Measurements from ENCODE around the gene MRI1. TPM values are rescaled to one million over a fixed set of nuclear protein-coding genes. Genes with fewer than 3 reads are reported as not detected.
A peak's percentile ranks its signal among the peaks of the same experiment; 100 is the strongest.

Gene MRI1
- total RNA-seq, result 25.9 and 32.6 TPM in 2 replicates

- peak within 1 kb of the TSS; percentile 89 for H3K4me3 ChIP-seq (ENCODE audit: low read depth, low read length)
- no peaks in the 10 kb centered on the region for H3K27me3 ChIP-seq (ENCODE audit: control insufficient read depth, insufficient read depth, low read length)
- H3K36me3 ChIP-seq (ENCODE audit: control insufficient read depth, insufficient read depth, low read length), result peaks cover 3% of the 10 kb centered on the region
- TF ChIP-seq, protein P1, sequence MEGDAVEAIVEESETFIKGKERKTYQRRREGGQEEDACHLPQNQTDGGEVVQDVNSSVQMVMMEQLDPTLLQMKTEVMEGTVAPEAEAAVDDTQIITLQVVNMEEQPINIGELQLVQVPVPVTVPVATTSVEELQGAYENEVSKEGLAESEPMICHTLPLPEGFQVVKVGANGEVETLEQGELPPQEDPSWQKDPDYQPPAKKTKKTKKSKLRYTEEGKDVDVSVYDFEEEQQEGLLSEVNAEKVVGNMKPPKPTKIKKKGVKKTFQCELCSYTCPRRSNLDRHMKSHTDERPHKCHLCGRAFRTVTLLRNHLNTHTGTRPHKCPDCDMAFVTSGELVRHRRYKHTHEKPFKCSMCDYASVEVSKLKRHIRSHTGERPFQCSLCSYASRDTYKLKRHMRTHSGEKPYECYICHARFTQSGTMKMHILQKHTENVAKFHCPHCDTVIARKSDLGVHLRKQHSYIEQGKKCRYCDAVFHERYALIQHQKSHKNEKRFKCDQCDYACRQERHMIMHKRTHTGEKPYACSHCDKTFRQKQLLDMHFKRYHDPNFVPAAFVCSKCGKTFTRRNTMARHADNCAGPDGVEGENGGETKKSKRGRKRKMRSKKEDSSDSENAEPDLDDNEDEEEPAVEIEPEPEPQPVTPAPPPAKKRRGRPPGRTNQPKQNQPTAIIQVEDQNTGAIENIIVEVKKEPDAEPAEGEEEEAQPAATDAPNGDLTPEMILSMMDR (IDR thresholded peaks at IDR 0.05; ENCODE audit: insufficient read depth, low read length, poor library complexity, severe bottlenecking), result no peak
- no peak for DNase-seq (ENCODE audit: low read depth)
Measured at GRCh38 chr19:13764101-13764807, at the start of gene MRI1. Gene MRI1, plus strand, starts transcription at chr19:13764522. Its CDS starts 67 bp downstream, at chr19:13764589.

DNA sequence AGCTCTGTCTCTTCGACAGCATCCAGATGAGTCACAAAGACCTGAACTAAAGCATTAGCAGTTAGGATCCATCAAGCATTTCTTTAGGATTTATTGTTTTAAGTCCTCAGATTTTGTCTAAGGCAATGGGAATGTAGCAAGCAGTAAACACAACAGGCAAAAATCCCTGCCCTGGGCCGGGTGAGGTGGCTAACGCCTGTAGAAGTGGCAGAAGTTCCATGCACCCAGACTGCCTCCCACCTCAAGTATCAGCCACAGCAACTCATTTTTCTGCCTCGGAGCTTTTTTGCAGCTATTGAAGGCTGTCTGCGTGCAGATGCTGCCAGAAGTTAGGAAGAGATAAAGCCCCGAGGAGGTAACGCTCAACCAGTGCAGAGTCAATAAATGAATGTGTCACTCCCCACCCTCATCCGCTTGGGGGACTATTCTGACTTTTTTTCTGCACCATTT is 47.1 kb upstream of the MRI1 start:
- Histone ChIP-seq H3K4me3 (ENCODE audit: low read depth, low read length) (no peak overlapping the region), H3K36me3 (ENCODE audit: control insufficient read depth, insufficient read depth, low read length) (no peaks in the 10 kb centered on the region), H3K27me3 (ENCODE audit: control insufficient read depth, insufficient read depth, low read length) (peaks cover 3% of the 10 kb centered on the region)
- TF ChIP-seq, protein P1 (IDR thresholded peaks at IDR 0.05; ENCODE audit: insufficient read depth, low read length, poor library complexity, severe bottlenecking), result no peak
- DNase-seq (ENCODE audit: low read depth), result no peak

DNA sequence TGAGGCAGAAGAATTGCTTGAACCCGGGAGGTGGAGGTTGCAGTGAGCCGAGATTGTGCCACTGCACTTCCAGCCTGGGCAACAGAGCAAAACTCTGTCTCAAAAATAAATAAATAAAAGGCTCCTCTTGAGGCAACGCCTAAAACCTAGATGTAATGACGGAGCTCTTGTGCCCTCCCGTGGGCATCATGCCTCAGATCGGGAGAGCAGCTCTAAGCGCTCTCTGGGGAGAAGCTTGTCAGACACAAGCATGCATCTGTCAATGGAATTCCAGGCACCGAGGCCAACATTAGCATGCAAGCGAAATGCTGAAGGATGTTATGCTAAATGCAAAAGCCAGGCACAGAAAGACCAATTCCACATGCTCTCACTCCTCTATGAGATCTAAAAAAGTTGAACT is 45.6 kb upstream of the MRI1 start:
- Histone ChIP-seq H3K36me3 (ENCODE audit: control insufficient read depth, insufficient read depth, low read length) (no peaks in the 10 kb centered on the region), H3K4me3 (ENCODE audit: low read depth, low read length) (no peak overlapping the region), H3K27me3 (ENCODE audit: control insufficient read depth, insufficient read depth, low read length) (peaks cover 3% of the 10 kb centered on the region)
- TF ChIP-seq, protein P1 (IDR thresholded peaks at IDR 0.05; ENCODE audit: insufficient read depth, low read length, poor library complexity, severe bottlenecking), result peak; percentile 15
- no peak for DNase-seq (ENCODE audit: low read depth)

DNA sequence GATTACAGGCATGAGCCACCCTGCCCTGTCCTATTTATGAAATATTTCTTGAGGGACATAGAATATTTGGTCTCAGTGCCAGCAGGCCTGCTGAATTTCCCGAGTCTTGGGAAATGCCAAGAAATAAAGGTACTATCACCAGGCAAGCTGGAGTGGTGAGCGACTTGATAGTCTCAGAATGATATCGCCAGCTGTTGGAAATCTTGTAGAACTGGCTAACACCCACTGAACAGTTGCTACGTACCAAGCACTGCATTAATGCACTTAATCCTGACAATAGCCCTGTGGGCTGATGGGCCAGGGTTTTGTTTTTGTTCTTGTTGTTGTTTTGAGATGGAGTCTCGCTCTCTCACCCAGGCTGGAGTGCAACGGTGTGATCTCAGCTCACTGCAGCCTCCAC is 42.2 kb upstream of the MRI1 start:
- TF ChIP-seq, protein P1 (IDR thresholded peaks at IDR 0.05; ENCODE audit: insufficient read depth, low read length, poor library complexity, severe bottlenecking), result no peak
- no peak for DNase-seq (ENCODE audit: low read depth)
- Histone ChIP-seq H3K36me3 (ENCODE audit: control insufficient read depth, insufficient read depth, low read length) (no peaks in the 10 kb centered on the region), H3K4me3 (ENCODE audit: low read depth, low read length) (no peak overlapping the region), H3K27me3 (ENCODE audit: control insufficient read depth, insufficient read depth, low read length) (peaks cover 3% of the 10 kb centered on the region)

DNA sequence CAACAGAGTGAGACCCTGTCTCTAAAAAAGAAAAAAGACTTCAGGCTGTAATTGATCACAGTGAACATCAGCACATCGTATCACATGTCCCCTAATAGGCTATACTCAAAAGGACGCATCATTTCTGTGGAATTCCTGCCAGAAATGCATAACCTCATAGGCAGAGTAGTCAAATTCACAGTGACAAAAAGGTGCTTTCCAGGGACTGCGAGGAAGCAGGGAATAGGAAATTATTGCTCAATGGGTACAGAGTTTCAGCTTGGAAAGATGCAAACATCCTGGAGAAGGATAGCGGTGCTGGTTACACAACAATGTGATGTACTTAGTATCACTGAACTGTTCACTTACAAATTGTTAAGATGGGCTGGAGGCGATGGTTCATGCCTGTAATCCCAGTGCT is 41.1 kb upstream of the MRI1 start:
- H3K27me3 ChIP-seq (ENCODE audit: control insufficient read depth, insufficient read depth, low read length), result peaks cover 3% of the 10 kb centered on the region
- H3K4me3 ChIP-seq (ENCODE audit: low read depth, low read length), result no peak overlapping the region
- no peak for DNase-seq (ENCODE audit: low read depth)
- H3K36me3 ChIP-seq (ENCODE audit: control insufficient read depth, insufficient read depth, low read length), result no peaks in the 10 kb centered on the region
- TF ChIP-seq, protein P1 (IDR thresholded peaks at IDR 0.05; ENCODE audit: insufficient read depth, low read length, poor library complexity, severe bottlenecking), result no peak

GRCh38 chr19:13726323-13726722 is 38.0 kb upstream of the MRI1 start:
- Histone ChIP-seq H3K36me3 (ENCODE audit: control insufficient read depth, insufficient read depth, low read length) (no peaks in the 10 kb centered on the region), H3K4me3 (ENCODE audit: low read depth, low read length) (no peak overlapping the region), H3K27me3 (ENCODE audit: control insufficient read depth, insufficient read depth, low read length) (no peaks in the 10 kb centered on the region)
- DNase-seq (ENCODE audit: low read depth), result no peak
- TF ChIP-seq, protein P1 (IDR thresholded peaks at IDR 0.05; ENCODE audit: insufficient read depth, low read length, poor library complexity, severe bottlenecking), result no peak

All from kidney epithelial cell (primary cell).